GM15510 (cell line): ENCODE results near the gene FAM111A.

Experiments used
- POLR2A ChIP-seq: IDR thresholded peaks from 3 replicates; pipeline ENCODE4 v1.6.1; 2011; ENCODE audit warnings: borderline replicate concordance; ENCODE audit not compliant: insufficient read length; ENCODE audit errors: extremely low read depth

The FAM111A gene, protein sequence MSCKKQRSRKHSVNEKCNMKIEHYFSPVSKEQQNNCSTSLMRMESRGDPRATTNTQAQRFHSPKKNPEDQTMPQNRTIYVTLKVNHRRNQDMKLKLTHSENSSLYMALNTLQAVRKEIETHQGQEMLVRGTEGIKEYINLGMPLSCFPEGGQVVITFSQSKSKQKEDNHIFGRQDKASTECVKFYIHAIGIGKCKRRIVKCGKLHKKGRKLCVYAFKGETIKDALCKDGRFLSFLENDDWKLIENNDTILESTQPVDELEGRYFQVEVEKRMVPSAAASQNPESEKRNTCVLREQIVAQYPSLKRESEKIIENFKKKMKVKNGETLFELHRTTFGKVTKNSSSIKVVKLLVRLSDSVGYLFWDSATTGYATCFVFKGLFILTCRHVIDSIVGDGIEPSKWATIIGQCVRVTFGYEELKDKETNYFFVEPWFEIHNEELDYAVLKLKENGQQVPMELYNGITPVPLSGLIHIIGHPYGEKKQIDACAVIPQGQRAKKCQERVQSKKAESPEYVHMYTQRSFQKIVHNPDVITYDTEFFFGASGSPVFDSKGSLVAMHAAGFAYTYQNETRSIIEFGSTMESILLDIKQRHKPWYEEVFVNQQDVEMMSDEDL

DNA sequence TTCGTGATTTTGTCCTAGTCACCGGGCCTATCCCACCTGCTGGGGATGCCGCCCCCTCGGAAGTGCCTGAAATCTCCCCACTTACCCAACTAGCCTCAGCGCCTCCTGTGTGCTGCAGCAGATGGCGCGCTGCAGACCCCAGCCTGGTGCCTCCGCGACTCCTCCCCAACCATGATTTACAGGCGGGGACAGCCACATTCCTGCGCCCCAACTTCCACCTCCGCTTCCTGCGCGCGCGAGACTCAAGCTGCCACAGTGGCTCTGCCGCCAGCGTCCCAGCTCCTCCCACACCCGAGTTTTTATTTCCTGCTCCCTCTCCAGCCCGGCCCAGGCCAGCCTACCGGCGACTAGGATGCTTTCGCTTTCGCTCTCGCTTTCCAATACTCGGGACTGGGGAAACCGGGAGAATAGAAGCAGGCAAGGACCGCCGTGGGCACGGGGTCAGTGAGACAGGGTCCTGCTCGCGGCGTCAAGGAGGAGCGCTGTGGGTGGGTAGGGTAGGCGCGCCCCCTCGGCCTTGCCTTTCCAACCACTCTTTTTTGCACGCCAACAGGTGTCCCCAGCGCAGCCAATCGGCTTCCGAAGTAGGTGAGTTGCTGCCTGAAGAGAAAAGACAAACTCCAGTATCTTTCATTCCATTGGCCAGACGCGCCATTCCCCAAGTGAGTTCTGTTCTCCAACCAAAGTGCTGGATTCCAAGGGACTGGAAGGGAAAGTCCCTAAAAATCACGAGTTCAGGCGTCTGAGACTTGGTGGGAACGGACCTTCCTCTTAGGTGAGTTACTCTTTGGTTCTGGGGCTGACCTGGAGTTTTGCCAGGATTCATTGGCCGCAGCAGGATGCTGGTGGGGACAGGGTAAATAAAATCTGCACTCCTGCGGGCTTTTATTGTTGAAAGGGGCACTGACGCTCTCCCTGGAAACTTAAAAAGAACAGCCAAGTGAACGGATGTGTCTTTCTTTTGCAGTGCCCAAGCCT, at the start of gene FAM111A:
TSS of gene FAM111A (plus strand) at position 327 of the 978 bp plus-strand sequence. CDS start 6,017 bp downstream, outside the sequence.
- peak; percentile 46 for TF ChIP-seq POLR2A

GRCh38 chr11:59097113-59097708, 45.4 kb upstream of the FAM111A start:
- no peak for TF ChIP-seq POLR2A

DNA sequence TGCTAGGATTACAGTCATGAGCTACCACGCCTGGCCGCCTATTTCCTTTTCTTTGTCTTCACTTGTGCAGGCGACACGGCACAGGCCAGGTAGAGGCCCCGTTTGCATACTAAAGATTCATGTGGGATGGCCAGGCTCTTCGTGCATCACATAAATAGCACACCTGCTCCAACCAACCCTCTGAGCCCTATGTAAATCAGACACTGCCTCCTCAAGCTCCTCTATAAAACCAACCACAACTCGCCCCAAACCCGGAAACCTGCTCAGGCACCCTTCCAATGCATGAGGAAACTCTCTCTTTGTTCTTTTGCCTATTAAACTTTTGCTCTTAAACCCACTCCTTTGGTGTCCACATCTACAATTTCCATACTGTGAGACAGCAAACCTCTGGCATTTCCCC, 44.7 kb upstream of the FAM111A start:
- TF ChIP-seq POLR2A: peak; percentile 32

DNA sequence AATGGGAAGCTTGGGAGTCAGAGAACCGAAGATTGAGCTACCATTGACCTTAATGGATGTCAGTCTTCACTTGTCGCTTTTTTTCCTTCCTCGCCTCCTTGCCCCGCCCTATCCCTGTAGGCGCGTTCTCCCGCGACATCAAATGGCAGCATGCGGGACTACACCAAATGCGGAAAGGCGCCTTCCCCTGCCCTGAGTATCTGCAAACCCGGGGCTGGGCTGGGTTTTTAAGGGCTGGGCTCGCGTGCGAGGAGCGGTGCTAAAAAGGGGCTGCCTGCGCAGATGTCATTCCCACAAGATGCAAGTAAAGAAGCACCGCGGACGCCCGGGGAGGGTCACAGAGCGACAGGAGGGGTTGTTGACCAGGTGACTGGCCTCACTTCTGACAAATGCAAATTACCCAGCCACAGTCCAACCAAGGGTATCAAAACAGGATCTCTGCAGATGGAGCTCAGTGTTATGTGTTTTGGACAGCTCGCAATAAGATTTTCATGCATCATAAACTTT, 40.3 kb upstream of the FAM111A start:
- peak; percentile 11 for TF ChIP-seq POLR2A

GRCh38 chr11:59106363-59107336, 36.0 kb upstream of the FAM111A start, which contains the start of gene FAM111B:
FAM111B (plus strand) TSS chr11:59107237; CDS start chr11:59109626, 2,389 bp downstream.
- peak; percentile 66 for TF ChIP-seq POLR2A

- no peak for TF ChIP-seq POLR2A
Measured at GRCh38 chr11:59112494-59112893, 30.2 kb upstream of the FAM111A start.

DNA sequence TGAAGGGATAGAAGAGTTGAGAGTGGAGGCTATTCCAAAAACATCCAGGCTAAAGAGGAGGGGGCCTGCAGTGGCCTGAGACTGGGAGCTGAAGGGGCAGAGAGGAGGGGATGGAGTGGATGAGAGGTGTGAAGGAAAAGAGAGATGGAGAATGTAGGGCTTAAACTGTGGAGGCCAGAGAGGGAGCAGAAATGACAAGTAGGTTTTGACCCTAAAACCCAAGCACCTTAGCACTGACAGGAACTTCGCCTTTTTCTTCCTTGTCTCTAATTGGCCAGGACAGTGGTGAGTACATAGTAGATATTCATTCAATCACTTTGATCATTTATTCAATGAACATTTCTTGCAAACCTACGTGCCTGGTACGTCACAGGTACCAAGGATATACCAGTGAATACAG, 28.3 kb upstream of the FAM111A start:
- TF ChIP-seq POLR2A: no peak

DNA sequence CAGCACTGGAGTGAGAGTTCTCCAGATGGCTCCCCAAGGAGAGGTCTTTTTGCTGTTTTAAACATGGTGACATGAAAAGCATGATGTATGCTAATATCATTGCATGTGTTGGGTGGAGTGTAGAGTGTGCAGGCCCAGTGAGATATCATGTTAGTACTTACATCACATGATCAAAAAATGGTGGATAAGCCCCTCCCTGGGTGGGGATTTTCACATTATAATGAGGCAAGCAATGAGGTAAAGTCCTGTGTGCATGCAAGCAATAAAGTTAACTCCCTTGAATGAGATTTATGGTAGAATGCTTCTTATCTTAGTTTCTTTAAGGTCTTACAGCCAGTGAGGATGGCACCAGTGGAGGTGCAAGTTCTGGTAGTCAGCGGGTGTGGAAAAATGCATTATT, 27.1 kb upstream of the FAM111A start:
- TF ChIP-seq POLR2A: no peak

- no peak for TF ChIP-seq POLR2A
Measured at GRCh38 chr11:59117774-59118173, 24.9 kb upstream of the FAM111A start.

- TF ChIP-seq POLR2A: no peak
Measured at GRCh38 chr11:59119826-59120225, 22.8 kb upstream of the FAM111A start.

DNA sequence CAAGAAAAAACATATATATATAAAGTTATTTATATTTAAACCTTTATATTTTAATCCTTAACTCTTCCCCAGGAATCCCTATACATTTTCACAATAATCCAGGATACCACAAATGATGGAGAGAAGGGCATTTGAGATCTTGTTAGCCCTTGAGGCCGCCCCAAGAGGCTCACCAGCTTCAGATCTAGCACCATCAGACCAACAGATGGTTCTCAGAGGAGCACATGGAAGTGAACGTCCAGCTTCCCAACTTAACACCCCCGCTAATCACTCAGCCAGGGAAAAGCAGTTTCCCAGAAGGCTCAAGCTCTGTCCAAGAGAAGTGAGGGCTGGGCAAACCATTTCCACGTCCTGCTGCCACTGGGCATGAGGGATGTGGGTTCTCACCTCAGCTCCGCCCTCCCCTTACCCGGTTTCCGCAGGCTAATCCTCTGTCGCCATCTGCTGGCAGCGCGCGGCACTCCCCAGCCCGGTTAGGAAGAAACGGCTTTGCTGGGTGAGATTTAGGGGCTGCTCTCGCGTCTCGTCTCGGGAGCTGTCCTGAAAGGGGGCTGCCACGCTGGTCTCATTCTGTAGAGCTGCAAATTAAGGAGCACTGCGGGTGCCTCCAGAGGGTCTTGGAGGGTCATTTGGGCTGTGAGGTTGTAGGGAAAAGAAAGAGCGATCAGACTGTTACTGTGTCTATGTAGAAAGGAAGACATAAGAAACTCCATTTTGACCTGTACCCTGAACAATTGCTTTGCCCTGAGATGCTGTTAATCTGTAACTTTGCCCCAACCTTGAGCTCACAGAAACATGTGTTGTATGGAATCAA, 6.8 kb upstream of the FAM111A start:
- no peak for TF ChIP-seq POLR2A

GRCh38 chr11:59137190-59137589, 5.5 kb upstream of the FAM111A start:
- no peak for TF ChIP-seq POLR2A
